D721Med (cell line): ENCODE data around the gene COQ2.
A peak's percentile ranks its signal among the peaks of the same experiment; 100 is the strongest.

ENCODE experiments used
- DNase-seq: peaks from one replicate; pipeline ENCODE4 v3.0.0; 2011; ENCODE audit warnings: low spot score; ENCODE audit not compliant: insufficient read length
- FAIRE-seq: peaks from 2 replicates; lab custom pipeline; 2011; peaks lifted over from hg19 to GRCh38; lab: Jason Lieb, UNC
- TF ChIP-seq, protein P1 (sequence below): IDR thresholded peaks from 2 replicates; pipeline ENCODE4 v1.5.1; 2012; ENCODE audit warnings: mild to moderate bottlenecking, control low read depth; ENCODE audit not compliant: insufficient read depth; ENCODE audit errors: missing control alignments

Gene COQ2

DNA sequence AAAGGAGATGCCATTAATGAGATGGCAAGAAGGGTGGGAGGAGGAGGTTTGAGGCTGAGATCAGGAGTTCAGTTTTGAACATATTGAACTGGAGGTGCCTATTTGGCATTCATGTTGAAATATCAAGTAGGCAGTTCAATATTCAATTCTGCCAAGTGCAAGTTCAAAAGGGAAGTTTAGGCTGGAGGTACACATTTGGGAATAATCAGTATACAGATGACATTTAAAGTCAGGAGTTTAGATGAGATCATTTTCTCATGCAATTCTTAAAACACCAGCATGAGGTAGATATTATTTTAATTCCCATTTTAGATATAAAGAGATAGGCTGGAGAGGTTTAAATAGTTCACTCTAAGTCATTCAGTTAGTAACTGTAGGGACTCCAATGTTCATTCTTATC lies 26.1 kb downstream of the COQ2 start:
- FAIRE-seq (no peak), DNase-seq (no peak)
- TF ChIP-seq, protein P1, sequence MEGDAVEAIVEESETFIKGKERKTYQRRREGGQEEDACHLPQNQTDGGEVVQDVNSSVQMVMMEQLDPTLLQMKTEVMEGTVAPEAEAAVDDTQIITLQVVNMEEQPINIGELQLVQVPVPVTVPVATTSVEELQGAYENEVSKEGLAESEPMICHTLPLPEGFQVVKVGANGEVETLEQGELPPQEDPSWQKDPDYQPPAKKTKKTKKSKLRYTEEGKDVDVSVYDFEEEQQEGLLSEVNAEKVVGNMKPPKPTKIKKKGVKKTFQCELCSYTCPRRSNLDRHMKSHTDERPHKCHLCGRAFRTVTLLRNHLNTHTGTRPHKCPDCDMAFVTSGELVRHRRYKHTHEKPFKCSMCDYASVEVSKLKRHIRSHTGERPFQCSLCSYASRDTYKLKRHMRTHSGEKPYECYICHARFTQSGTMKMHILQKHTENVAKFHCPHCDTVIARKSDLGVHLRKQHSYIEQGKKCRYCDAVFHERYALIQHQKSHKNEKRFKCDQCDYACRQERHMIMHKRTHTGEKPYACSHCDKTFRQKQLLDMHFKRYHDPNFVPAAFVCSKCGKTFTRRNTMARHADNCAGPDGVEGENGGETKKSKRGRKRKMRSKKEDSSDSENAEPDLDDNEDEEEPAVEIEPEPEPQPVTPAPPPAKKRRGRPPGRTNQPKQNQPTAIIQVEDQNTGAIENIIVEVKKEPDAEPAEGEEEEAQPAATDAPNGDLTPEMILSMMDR = no peak

DNA sequence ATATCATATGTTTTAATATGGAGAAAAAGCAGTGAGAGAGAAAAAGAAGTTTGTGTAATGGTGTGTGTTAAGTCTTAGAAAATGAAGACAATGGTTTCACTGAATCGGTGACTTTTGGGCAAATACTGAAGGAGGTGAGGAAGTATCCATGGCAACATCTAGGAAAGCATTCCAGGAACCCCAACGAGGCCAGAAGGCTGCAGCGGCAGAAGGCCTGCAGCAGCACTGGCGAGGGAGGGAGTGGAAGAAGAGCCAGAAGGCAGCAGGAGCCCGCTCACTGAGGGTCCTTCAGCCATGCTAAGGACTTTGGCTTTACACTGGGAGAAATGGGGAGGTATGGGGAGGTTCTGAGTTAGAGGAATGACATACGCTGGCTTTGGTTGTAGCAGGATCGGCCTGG lies 26.8 kb downstream of the COQ2 start:
- TF ChIP-seq, protein P1 = no peak
- FAIRE-seq (no peak), DNase-seq (no peak)

DNA sequence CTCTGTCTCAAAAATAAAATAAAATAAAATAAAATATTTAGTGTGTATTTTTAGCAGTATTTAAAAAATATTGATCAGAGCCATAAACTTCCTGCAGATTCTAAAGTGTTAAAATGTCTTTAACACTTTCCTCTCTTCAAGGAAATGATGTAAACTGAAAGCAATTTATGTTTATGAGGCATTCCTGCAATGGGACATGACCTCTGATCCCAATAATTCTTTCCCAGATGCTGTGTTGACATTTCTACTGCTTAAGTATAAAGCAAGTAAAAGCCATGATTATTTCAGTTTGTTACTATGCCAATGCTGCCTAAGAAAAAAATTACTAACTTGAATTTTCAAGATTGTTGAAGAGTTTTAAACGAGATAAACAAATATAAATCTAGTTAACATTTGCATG lies 29.0 kb downstream of the COQ2 start:
- FAIRE-seq = no peak
- no peak for DNase-seq
- TF ChIP-seq, protein P1 = no peak

DNA sequence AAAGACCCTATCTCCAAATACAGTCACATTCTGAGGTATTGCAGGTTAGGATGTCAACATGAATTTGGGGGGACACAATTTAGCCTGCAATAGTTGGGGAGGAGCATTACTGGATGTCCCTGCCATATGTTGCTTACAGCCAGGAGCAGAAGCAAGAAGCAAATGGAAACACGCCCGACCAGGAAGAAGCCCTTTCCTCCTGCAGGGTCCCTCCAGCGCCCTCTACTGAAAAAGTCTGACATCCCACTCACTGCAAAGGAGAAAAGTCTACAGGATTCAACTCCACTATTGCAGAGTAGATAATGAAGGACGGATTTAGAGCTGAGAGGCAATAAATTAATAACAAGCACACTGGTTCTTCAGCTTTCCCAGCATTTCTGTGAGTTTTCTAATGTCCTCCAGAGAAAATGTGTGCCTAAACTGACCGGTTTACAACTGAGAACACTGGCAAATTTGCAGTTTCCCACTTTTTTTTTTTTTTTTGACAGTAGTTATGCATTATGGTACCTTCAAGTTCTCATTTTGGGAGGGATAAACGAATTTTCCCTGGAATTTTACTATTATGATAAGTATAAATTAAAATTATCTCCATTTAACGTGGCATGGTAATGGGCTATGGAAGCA lies 31.7 kb downstream of the COQ2 start:
- TF ChIP-seq, protein P1 = peak; percentile 62
- peak; percentile 28 for DNase-seq
- FAIRE-seq = no peak

DNA sequence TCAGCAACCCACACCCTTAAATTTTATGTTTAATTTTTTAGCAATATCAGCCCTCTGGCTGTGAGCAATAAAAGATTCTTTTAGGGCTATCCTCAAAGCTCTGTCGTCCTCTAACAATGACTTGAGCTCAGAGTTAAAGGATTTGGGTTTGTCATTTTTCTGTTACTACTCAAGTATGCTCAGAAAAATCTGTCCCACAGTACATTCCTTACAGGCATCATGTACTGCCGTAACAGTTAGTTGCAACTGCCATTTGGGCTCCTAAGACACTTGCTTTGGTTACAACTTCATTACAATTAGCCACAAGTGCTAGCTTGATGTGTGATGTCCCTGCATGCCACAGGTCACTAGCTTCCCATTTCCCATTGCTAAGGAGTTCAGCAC lies 33.2 kb downstream of the COQ2 start:
- FAIRE-seq (no peak), DNase-seq (no peak)
- TF ChIP-seq, protein P1 = no peak

DNA sequence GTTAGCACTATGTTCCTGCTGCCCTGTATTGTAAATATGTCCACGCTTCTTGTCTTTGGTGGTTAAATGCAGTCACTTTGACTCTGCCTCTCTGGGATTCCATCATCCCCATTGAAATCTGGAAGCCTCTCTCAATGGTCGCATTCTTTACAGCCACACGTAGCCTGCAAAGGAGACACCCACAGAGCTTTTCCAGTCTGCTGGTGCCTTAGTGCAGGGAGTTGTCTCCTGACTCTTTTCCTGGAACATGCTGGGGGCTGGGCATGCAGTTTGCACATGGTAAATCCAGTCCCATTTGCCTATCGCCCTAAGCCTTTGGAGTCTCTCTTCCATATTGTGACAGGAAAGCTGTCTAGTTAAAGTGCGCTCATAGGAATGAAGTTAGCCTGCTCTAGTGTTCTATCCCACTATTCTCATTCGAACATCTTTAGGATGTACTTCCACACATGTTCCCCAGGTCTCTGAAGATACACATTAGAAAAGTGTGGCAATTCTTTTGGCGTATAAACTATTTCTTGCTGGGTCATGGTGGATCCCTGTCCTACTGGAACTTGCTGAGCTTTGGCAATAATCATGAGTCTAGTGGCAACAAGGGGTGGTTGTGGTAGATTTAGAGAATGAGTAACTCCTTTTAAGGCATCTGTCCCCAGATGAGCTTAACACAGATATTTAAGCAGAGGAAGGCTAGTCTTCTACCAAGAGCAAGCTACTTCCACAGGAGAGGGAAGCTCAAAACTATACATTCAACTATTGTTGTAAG lies 33.7 kb downstream of the COQ2 start:
- no peak for DNase-seq
- TF ChIP-seq, protein P1 = no peak
- no peak for FAIRE-seq

DNA sequence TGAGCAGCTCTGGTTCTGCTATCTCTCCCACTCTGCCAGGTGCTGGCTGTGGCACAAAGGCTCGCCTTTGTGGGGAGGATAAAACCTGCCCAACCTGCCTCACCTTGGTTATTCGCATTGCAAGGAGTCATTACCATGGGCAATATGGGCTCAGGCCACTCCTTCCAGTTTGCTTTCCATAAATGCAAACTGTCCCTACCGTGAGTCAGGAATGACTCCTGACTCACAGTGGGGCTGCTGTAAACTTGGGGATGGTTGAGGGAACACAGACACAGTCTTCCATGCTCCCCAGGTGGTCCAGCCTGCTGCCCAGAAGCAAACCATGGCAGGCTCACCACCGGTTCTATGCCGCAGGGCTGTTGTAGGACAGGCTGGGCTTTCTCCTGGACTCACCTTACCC lies 36.1 kb downstream of the COQ2 start:
- FAIRE-seq = no peak
- TF ChIP-seq, protein P1 = no peak
- DNase-seq = no peak
